HG03521 (cell line): ENCODE results near the gene HRAS.

ENCODE experiments used
- ATAC-seq: cut with Tn5 transposase; IDR thresholded peaks from one replicate; pipeline ENCODE4 v1.9.1; 2021; ENCODE audit warnings: mild to moderate bottlenecking, moderate library complexity; ENCODE audit not compliant: unreplicated experiment

Gene HRAS

DNA sequence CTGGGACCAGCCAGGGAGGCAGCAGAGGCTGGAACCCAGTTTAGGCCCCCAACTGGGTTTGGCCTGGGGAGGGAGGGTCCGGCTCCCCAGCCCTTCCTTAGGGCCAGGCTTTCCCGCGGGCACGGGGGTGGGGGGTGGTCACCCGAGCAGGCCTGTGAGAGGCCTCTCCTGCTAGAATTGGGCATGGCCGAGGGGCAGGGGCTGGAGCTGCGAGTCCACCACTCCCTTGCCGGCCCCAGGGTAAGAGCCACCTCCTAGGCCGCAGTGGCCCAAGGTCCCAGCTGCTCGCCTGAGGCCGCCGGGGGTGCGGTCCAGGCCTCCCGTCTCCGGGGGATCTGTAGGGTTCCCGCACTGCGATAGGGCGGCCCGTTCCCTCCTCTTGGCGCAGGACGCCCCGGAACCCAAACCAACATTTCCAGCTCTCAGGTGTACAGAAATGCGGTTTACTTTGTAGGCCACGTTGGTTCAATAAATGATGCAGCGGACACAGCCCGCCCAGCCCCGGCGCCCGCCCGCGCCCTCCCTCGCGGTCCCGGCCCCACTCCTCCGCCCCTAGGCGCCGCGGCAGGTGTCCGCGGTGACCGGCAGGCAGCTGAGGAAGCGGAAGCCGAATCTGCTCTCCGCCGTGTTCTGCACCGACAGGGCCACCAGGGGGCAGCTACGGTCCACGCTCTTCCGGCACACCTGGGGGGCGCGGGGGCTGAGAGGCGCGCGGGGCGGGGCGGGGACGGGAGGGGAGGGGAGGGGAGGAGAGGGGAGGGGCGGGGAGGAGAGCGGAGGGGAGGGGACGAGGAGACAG, 19.3 kb upstream of the HRAS start:
- no peak for ATAC-seq

- no peak for ATAC-seq
Measured at GRCh38 chr11:553988-554340, 18.6 kb upstream of the HRAS start.

- no peak for ATAC-seq
Measured at GRCh38 chr11:553083-553987, 18.0 kb upstream of the HRAS start.

DNA sequence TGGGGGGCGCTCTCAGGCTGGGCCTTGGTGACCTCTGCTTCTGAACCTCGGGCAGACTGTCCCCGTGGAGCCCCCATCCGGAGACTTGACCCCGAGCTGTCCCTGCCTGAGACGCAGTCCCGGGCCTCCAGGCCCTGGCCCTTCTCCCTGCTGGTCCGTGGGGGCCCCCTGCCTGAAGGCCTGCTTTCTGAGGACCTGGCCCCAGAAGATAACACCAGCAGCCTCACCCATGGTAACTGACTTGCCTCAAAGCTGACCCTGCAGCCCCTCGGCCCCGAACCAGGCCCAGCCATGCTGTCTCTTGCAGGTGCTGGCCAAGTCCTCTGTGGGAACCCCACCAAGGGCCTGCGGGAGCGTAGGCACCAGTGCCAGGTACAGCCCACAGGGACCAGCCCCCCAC, 16.2 kb upstream of the HRAS start:
- no peak for ATAC-seq

- no peak for ATAC-seq
Measured at GRCh38 chr11:551131-551530, 15.8 kb upstream of the HRAS start.

GRCh38 chr11:550746-551085, 15.3 kb upstream of the HRAS start:
- no peak for ATAC-seq

GRCh38 chr11:550021-550745, 14.8 kb upstream of the HRAS start:
- no peak for ATAC-seq

GRCh38 chr11:548700-549603, 13.6 kb upstream of the HRAS start:
- no peak for ATAC-seq

- ATAC-seq = no peak
Measured at GRCh38 chr11:545171-545570, 9.8 kb upstream of the HRAS start.

DNA sequence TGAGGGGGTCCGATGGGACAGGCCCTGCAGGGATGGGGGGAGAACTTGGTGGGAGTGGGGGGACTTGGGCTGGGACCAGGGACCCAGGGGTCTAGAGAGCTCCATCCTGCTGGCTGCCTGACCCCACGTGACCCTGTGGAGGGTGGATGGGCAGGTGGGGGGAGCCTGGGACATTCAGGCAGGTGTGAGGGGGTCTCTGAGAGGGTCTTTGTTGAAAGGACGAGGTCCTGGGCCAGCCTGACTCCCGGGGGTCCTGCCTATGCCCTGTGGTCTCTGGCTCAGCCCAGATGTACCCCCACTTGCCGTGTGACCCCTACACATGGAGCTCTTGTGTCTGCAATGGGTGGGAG, 9.4 kb upstream of the HRAS start:
- ATAC-seq = no peak

GRCh38 chr11:541433-541885, 6.1 kb upstream of the HRAS start:
- ATAC-seq = no peak

GRCh38 chr11:540583-541432, 5.4 kb upstream of the HRAS start:
- no peak for ATAC-seq

GRCh38 chr11:539971-540481, 4.7 kb upstream of the HRAS start:
- ATAC-seq = no peak

GRCh38 chr11:538431-539051, 3.2 kb upstream of the HRAS start:
- ATAC-seq = no peak

DNA sequence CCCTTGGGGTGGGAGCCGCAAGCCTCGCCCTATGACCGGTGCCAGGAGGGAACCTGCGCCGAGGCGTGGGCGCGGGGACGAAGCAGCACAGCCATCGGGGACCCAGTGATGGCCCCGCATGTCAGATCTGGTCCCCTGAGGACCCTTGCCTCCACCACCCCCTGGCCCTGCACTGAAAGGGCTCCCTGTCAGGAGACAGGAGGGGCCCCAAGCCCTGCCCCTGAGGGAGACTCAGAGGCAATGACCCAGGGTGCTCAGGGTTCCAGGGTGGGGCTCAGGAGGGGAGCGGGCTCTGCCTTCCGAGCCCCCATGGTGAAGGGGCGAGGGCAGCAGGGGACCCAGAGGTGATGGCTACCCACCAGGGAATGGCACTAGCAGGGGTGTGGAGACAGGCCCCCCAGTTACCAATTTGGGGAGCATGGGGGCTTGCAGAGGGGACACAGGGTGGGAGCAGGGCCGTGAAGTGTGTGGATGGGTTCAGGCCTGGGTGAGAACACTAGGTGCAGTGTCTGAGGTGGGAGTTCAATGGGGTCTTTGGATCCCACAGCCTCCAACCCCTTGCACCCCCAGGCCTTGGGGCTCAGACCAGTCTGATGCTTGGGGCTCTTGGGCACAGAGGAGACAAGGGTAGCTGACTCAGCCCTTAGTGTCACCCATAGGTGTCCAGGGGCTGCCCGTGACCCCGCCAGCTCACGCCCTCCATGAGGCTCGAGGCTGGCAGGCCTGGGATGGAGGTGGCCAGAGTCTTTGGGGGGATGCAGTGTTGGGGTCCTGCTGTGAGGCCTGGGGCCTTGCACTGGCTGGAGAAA, 2.5 kb upstream of the HRAS start:
- ATAC-seq = no peak

- peak; percentile 42 for ATAC-seq
Measured at GRCh38 chr11:536841-537621, 1.7 kb upstream of the HRAS start, which contains the start of gene LRRC56. TSS of gene LRRC56 (plus strand) at chr11:537527. CDS start at chr11:540685, 3,158 bp downstream.

DNA sequence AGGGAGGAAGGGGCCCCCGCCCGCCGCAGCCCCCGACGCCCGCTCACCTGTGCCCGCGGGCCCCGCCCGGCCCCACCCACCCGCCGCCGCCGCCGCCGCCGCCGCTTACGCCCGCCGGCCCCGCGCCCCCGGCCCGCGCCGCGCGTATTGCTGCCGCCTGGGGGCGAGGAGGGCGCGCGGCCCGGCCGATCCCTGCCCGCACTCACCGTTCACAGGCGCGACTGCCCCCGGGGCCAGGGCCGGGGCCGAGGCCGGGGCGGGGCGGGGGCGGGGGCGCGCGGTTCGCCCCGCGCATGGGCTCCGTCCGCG, 212 bp downstream of the HRAS start:
- ATAC-seq = no peak
